ENCODE data around the gene CHN2.

Gene CHN2

DNA sequence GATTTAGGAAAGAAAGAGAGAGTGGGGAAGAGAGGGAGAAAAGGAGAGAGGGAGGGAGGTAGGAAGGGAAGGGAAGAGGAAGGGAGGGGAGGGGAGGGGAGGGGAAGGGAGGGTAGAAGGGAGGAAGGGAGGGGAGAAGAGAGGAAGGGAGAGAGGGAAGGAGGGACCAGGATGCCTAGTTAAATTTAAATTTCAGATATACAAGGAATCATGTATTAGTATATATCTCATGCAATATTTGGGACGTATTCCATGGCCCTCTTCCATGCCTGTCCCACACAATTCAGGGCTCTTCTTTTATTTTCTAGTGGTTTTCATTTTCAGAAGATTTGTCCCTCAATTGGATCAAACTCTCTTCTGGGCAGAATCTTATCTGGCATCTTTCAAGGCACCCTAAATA lies 196.7 kb downstream of the CHN2 start:
- TF ChIP-seq, protein P1, sequence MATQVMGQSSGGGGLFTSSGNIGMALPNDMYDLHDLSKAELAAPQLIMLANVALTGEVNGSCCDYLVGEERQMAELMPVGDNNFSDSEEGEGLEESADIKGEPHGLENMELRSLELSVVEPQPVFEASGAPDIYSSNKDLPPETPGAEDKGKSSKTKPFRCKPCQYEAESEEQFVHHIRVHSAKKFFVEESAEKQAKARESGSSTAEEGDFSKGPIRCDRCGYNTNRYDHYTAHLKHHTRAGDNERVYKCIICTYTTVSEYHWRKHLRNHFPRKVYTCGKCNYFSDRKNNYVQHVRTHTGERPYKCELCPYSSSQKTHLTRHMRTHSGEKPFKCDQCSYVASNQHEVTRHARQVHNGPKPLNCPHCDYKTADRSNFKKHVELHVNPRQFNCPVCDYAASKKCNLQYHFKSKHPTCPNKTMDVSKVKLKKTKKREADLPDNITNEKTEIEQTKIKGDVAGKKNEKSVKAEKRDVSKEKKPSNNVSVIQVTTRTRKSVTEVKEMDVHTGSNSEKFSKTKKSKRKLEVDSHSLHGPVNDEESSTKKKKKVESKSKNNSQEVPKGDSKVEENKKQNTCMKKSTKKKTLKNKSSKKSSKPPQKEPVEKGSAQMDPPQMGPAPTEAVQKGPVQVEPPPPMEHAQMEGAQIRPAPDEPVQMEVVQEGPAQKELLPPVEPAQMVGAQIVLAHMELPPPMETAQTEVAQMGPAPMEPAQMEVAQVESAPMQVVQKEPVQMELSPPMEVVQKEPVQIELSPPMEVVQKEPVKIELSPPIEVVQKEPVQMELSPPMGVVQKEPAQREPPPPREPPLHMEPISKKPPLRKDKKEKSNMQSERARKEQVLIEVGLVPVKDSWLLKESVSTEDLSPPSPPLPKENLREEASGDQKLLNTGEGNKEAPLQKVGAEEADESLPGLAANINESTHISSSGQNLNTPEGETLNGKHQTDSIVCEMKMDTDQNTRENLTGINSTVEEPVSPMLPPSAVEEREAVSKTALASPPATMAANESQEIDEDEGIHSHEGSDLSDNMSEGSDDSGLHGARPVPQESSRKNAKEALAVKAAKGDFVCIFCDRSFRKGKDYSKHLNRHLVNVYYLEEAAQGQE (IDR thresholded peaks at IDR 0.05; ENCODE audit: insufficient read depth in 1 of 2, low read depth in 2 of 2, low read length in 2 of 2) = no peak
- TF ChIP-seq SIN3A (IDR thresholded peaks at IDR 0.05; ENCODE audit: borderline replicate concordance, insufficient read depth, low read length) (no peak), TAF1 (IDR thresholded peaks at IDR 0.05; ENCODE audit: borderline replicate concordance, insufficient read depth, low read length) (no peak), POLR2AphosphoS5 (IDR thresholded peaks at IDR 0.05; ENCODE audit: low read depth, low read length) (no peak), FOXP2 (optimal IDR thresholded peaks at IDR 0.05; ENCODE audit: borderline replicate concordance, extremely low read depth, extremely low read length, insufficient read depth) (no peak)

DNA sequence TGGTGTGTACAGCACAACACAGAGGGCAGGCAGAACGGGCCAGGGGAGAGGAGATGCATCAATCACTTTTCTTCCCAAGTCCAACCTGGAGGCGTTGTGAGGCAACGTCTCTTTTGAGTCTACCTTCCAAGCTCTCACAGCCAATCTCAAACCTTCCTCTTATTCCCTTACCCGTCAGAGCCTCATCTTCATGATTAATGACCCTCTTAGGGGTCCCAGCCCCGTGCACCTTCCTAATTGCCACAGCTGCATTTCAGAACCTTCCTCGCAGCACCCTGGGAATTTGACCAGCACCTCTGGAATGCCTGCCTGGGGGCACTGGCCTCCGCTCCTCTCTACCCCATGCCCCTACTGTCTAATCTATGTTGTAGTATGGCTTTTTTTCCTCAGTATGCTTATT lies 199.7 kb downstream of the CHN2 start:
- TF ChIP-seq POLR2AphosphoS5 (IDR thresholded peaks at IDR 0.05; ENCODE audit: low read depth, low read length) = no peak
- TF ChIP-seq, protein P1 (IDR thresholded peaks at IDR 0.05; ENCODE audit: insufficient read depth in 1 of 2, low read depth in 2 of 2, low read length in 2 of 2) = no peak
- TF ChIP-seq FOXP2 (optimal IDR thresholded peaks at IDR 0.05; ENCODE audit: borderline replicate concordance, extremely low read depth, extremely low read length, insufficient read depth) = no peak
- TF ChIP-seq TAF1 (IDR thresholded peaks at IDR 0.05; ENCODE audit: borderline replicate concordance, insufficient read depth, low read length) = no peak
- TF ChIP-seq SIN3A (IDR thresholded peaks at IDR 0.05; ENCODE audit: borderline replicate concordance, insufficient read depth, low read length) = no peak

DNA sequence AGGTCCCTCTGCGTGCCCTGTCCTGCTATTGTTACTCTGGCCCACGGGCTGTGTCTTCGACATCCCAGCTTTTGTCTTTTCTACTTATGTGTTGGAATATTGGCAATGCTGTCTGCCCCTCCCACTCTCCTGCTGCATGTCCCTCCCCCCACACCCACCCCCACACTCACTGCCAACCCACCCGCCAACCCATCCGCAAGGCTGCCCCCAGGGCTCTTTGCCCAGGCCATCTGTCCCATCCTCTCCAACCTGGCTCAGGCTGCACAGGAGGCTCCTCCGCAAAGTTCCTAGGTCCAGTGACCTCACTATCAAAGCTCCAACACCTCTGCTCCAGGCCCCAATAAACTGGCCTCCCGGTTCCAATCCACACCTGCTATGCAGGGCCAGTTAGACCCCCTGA lies 202.0 kb downstream of the CHN2 start:
- TF ChIP-seq POLR2AphosphoS5 (IDR thresholded peaks at IDR 0.05; ENCODE audit: low read depth, low read length) (no peak), FOXP2 (optimal IDR thresholded peaks at IDR 0.05; ENCODE audit: borderline replicate concordance, extremely low read depth, extremely low read length, insufficient read depth) (no peak), SIN3A (IDR thresholded peaks at IDR 0.05; ENCODE audit: borderline replicate concordance, insufficient read depth, low read length) (no peak), TAF1 (IDR thresholded peaks at IDR 0.05; ENCODE audit: borderline replicate concordance, insufficient read depth, low read length) (no peak)
- TF ChIP-seq, protein P1 (IDR thresholded peaks at IDR 0.05; ENCODE audit: insufficient read depth in 1 of 2, low read depth in 2 of 2, low read length in 2 of 2) = no peak

DNA sequence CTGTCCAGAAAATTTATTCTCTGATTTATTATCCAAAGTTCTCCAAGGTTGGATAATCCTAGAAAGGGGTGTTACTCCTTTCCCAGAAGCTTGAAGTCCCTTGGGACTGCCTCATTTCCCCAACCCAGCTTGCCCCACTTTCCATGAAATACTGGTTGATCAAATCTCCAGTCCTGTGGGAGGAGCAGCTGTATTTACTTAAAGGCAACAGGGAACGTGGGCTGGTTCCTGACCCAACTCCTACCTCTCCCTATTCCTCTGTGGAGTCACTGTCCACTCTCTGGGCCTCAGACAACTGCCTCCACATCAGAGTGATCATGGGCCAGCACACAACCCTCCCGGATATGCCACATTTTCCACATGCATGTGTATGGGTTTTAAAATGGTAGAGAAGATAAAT lies 202.8 kb downstream of the CHN2 start:
- TF ChIP-seq TAF1 (IDR thresholded peaks at IDR 0.05; ENCODE audit: borderline replicate concordance, insufficient read depth, low read length) (no peak), POLR2AphosphoS5 (IDR thresholded peaks at IDR 0.05; ENCODE audit: low read depth, low read length) (no peak), SIN3A (IDR thresholded peaks at IDR 0.05; ENCODE audit: borderline replicate concordance, insufficient read depth, low read length) (no peak), FOXP2 (optimal IDR thresholded peaks at IDR 0.05; ENCODE audit: borderline replicate concordance, extremely low read depth, extremely low read length, insufficient read depth) (no peak)
- TF ChIP-seq, protein P1 (IDR thresholded peaks at IDR 0.05; ENCODE audit: insufficient read depth in 1 of 2, low read depth in 2 of 2, low read length in 2 of 2) = no peak

DNA sequence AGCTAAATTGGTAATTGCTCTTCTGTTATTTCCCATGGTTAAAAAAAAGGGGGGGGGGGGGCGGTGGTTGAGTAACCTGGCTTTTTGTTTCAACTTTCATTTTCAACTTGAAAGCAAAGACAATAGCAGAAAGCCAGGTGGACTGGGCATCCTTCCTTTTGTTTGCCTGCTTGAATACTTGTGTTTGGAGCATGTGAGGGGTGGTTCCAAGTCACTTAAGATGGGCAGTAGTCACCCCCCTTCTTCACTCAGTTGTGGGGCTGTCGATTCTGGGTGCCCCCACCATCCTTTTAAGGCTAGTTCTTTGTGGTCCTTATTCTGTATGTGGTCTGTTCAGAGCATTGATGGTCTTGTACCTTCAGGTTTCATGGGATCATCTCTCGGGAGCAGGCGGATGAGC lies 203.4 kb downstream of the CHN2 start:
- TF ChIP-seq FOXP2 (optimal IDR thresholded peaks at IDR 0.05; ENCODE audit: borderline replicate concordance, extremely low read depth, extremely low read length, insufficient read depth) (no peak), POLR2AphosphoS5 (IDR thresholded peaks at IDR 0.05; ENCODE audit: low read depth, low read length) (no peak), TAF1 (IDR thresholded peaks at IDR 0.05; ENCODE audit: borderline replicate concordance, insufficient read depth, low read length) (no peak), SIN3A (IDR thresholded peaks at IDR 0.05; ENCODE audit: borderline replicate concordance, insufficient read depth, low read length) (no peak)
- TF ChIP-seq, protein P1 (IDR thresholded peaks at IDR 0.05; ENCODE audit: insufficient read depth in 1 of 2, low read depth in 2 of 2, low read length in 2 of 2) = no peak

Measured in PFSK-1 (cell line).